ENCODE data around the gene SUN1. TPM values are rescaled to one million over a fixed set of nuclear protein-coding genes. Genes with fewer than 3 reads are reported as not detected.

Gene SUN1
- total and polyA plus RNA-seq, 2 donors (not counting 1 experiment from before 2014, with no cell fraction given) = 198 to 254 TPM

DNA sequence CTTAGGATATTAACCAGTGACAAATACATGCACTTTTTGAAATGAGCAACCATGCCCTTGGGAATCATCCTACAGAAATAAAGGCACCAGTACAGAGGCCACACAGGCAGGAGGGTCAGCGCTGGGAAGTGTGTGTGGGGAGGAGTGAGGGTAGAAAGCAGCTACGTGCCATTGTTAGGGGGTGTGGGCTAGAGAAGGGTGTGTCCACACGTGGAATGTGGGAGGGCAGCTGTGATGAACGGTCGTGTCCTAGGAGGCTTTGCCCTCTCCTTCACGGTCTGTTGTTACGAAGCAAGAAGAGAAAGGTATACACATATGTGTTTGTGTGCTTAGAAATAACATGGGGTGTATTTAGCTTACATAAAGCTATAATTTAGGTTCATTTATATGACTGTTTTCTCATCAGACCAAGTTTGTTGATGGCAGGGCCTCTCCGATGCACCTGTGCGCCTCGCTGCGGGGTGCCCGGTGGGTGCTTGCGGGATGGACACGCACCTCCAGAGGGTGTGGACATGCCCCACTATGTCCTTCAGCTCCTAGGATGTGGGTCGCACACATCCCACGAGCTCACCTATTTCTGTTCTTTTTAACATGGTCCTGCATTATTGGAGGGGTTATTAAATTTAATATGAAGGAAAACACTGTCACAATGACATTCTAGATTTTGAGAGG, 27.2 kb downstream of the SUN1 start:
- Histone ChIP-seq H3K27ac (ENCODE audit: low read length in 2 of 2) (no peak overlapping the region), H3K27me3 (replicated peaks in 1 of 4; ENCODE audit: control extremely low read depth in 1 of 4, control insufficient read depth in 3 of 4, insufficient read depth in 4 of 4, low read length in 3 of 4) (no peaks in the 10 kb centered on the region), H3K4me2 (replicated peaks; ENCODE audit: low read depth, low read length, poor library complexity, severe bottlenecking) (no peak overlapping the region), H3K9me3 (ENCODE audit: control extremely low read depth in 1 of 3, control insufficient read depth in 2 of 3, insufficient read depth in 1 of 3, low read length in 2 of 3) (no peaks in the 10 kb centered on the region), H4K20me1 (ENCODE audit: control insufficient read depth, insufficient read depth, low read length, poor library complexity, severe bottlenecking) (no peaks in the 10 kb centered on the region), H2AFZ (ENCODE audit: insufficient read depth, low read depth, low read length, poor library complexity, severe bottlenecking) (no peak overlapping the region), H3K79me2 (ENCODE audit: control insufficient read depth, insufficient read depth, low read length) (no peaks in the 10 kb centered on the region), H3K36me3 (replicated peaks in 1 of 2; ENCODE audit: control extremely low read depth in 1 of 2, control insufficient read depth in 1 of 2, extremely low read depth in 1 of 2, insufficient read depth in 2 of 2, low read length in 1 of 2) (peaks cover 0 to 78% of the 10 kb centered on the region in 2 experiments), H3K9ac (ENCODE audit: low read length) (no peak overlapping the region), H3K4me1 (ENCODE audit: control insufficient read depth in 2 of 2, insufficient read depth in 2 of 2, low read length in 2 of 2) (no peaks in the 10 kb centered on the region), H3K4me3 (ENCODE audit: control extremely low read depth in 1 of 5, extremely low read depth in 1 of 5, insufficient read depth in 1 of 5, low read depth in 2 of 5, low read length in 4 of 5) (no peak overlapping the region)
- intact Hi-C loops (cut with micrococcal nuclease) = no loop called here
- Mint-ChIP-seq H3K4me1 (no peaks in the 10 kb centered on the region), H3K4me3 (no peak overlapping the region), H3K27ac (no peak overlapping the region), H3K9me3 (ENCODE audit: insufficient read depth) (no peaks in the 10 kb centered on the region), H3K27me3 (no peaks in the 10 kb centered on the region)
- CTCF ChIA-PET = interaction anchor here (0.8 to 0.9 kb wide), 2 partner anchors 13 to 14 kb away, joined by 3 to 4 read pairs; no protein-coding TSS in a partner anchor
- POLR2A ChIA-PET = no interaction called here
- ATAC-seq (ENCODE audit: low read depth) (no peak), DNase-seq (no peak)
- WGBS (ENCODE audit: insufficient coverage) = 95% methylated on average over 12 of the region's 16 CpGs
- no peak for TF ChIP-seq EZH2 (IDR thresholded peaks at IDR 0.05; ENCODE audit: borderline replicate concordance, insufficient read depth, low read depth, low read length, poor library complexity, severe bottlenecking)
- TF ChIP-seq, protein P1, sequence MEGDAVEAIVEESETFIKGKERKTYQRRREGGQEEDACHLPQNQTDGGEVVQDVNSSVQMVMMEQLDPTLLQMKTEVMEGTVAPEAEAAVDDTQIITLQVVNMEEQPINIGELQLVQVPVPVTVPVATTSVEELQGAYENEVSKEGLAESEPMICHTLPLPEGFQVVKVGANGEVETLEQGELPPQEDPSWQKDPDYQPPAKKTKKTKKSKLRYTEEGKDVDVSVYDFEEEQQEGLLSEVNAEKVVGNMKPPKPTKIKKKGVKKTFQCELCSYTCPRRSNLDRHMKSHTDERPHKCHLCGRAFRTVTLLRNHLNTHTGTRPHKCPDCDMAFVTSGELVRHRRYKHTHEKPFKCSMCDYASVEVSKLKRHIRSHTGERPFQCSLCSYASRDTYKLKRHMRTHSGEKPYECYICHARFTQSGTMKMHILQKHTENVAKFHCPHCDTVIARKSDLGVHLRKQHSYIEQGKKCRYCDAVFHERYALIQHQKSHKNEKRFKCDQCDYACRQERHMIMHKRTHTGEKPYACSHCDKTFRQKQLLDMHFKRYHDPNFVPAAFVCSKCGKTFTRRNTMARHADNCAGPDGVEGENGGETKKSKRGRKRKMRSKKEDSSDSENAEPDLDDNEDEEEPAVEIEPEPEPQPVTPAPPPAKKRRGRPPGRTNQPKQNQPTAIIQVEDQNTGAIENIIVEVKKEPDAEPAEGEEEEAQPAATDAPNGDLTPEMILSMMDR (IDR thresholded peaks at IDR 0.05) = no peak

DNA sequence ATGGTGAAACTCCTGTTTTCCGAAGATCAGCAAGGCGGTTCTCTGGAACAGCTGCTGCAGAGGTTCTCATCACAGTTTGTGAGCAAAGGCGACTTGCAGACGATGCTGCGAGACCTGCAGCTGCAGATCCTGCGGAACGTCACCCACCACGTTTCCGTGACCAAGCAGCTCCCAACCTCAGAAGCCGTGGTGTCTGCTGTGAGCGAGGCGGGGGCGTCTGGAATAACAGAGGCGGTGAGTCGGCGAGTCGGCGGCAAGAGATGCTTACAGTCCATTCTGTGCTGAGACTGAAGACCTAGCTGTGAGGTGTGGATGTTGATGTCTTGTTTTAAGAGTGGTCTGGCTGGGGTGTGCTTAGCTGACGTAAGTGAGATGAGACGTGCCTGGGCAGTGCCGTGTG, 27.9 kb downstream of the SUN1 start:
- H3K79me2 ChIP-seq (ENCODE audit: control insufficient read depth, insufficient read depth, low read length) = no peaks in the 10 kb centered on the region
- H3K9me3 ChIP-seq (ENCODE audit: control extremely low read depth in 1 of 3, control insufficient read depth in 2 of 3, insufficient read depth in 1 of 3, low read length in 2 of 3) = no peaks in the 10 kb centered on the region
- no peak overlapping the region for H3K9ac ChIP-seq (ENCODE audit: low read length)
- no peak overlapping the region for H3K4me3 Mint-ChIP-seq
- no peak overlapping the region for H3K27ac Mint-ChIP-seq
- ChIA-PET CTCF (interaction anchor here (0.6 to 1.0 kb wide), 3 partner anchors 10 to 13 kb away, joined by 3 to 4 read pairs (median 3); no protein-coding TSS in a partner anchor), POLR2A (no interaction called here)
- H3K4me2 ChIP-seq (replicated peaks; ENCODE audit: low read depth, low read length, poor library complexity, severe bottlenecking) = no peak overlapping the region
- TF ChIP-seq, protein P1 (IDR thresholded peaks at IDR 0.05) = no peak
- TF ChIP-seq EZH2 (IDR thresholded peaks at IDR 0.05; ENCODE audit: borderline replicate concordance, insufficient read depth, low read depth, low read length, poor library complexity, severe bottlenecking) = no peak
- no peaks in the 10 kb centered on the region for H3K4me1 ChIP-seq (ENCODE audit: control insufficient read depth in 2 of 2, insufficient read depth in 2 of 2, low read length in 2 of 2)
- no peaks in the 10 kb centered on the region for H4K20me1 ChIP-seq (ENCODE audit: control insufficient read depth, insufficient read depth, low read length, poor library complexity, severe bottlenecking)
- WGBS (ENCODE audit: insufficient coverage) = 96% methylated on average over 21 of the region's 21 CpGs
- no peak for DNase-seq
- ATAC-seq (ENCODE audit: low read depth) = no peak
- H3K36me3 ChIP-seq (replicated peaks in 1 of 2; ENCODE audit: control extremely low read depth in 1 of 2, control insufficient read depth in 1 of 2, extremely low read depth in 1 of 2, insufficient read depth in 2 of 2, low read length in 1 of 2) = peaks cover 0 to 76% of the 10 kb centered on the region in 2 experiments
- no peaks in the 10 kb centered on the region for H3K9me3 Mint-ChIP-seq (ENCODE audit: insufficient read depth)
- H3K4me3 ChIP-seq (ENCODE audit: control extremely low read depth in 1 of 5, extremely low read depth in 1 of 5, insufficient read depth in 1 of 5, low read depth in 2 of 5, low read length in 4 of 5) = no peak overlapping the region
- no peak overlapping the region for H3K27ac ChIP-seq (ENCODE audit: low read length in 2 of 2)
- no peaks in the 10 kb centered on the region for H3K4me1 Mint-ChIP-seq
- no peak overlapping the region for H2AFZ ChIP-seq (ENCODE audit: insufficient read depth, low read depth, low read length, poor library complexity, severe bottlenecking)
- intact Hi-C loops (cut with micrococcal nuclease) = no loop called here
- H3K27me3 ChIP-seq (replicated peaks in 1 of 4; ENCODE audit: control extremely low read depth in 1 of 4, control insufficient read depth in 3 of 4, insufficient read depth in 4 of 4, low read length in 3 of 4) = no peaks in the 10 kb centered on the region
- H3K27me3 Mint-ChIP-seq = no peaks in the 10 kb centered on the region
